DOHH2 (cell line): ENCODE measurements around the gene CYTIP.

Experiments
- H3F3A ChIP-seq: fragments of 200-600 bp; sonication (generic), shearing (Covaris generic); 2 replicates; pipeline ENCODE4 v1.6.0; 2016; ENCODE audit warnings: antibody characterized with exemption, mild to moderate bottlenecking; ENCODE audit not compliant: control insufficient read depth, insufficient read depth
- H3K27ac ChIP-seq: fragments of 200-600 bp; sonication (generic); 2 replicates; pipeline ENCODE4 v1.5.1; 2014; ENCODE audit warnings: low read depth, mild to moderate bottlenecking, low read length, moderate library complexity
- H3K27me3 ChIP-seq: fragments of 200-600 bp; sonication (generic); 2 replicates; pipeline ENCODE4 v1.6.1; 2014; ENCODE audit warnings: mild to moderate bottlenecking, low read length, mixed read lengths; ENCODE audit not compliant: control insufficient read depth
- H3K36me3 ChIP-seq: fragments of 200-600 bp; sonication (generic); 2 replicates; pipeline ENCODE4 v1.6.1; 2014; ENCODE audit warnings: mild to moderate bottlenecking, low read length, moderate library complexity, mixed read lengths; ENCODE audit not compliant: control insufficient read depth
- H3K4me1 ChIP-seq: fragments of 200-600 bp; sonication (generic); 2 replicates; pipeline ENCODE4 v1.6.1; 2014; ENCODE audit warnings: mild to moderate bottlenecking, low read length, mixed read lengths; ENCODE audit not compliant: control insufficient read depth
- H3K4me2 ChIP-seq: fragments of 200-600 bp; sonication (generic); 2 replicates; pipeline ENCODE4 v1.6.0; 2014; ENCODE audit warnings: mild to moderate bottlenecking, low read length, moderate library complexity
- H3K4me3 ChIP-seq: fragments of 200-600 bp; sonication (generic); 2 replicates; pipeline ENCODE4 v1.5.1; 2014; ENCODE audit warnings: mild to moderate bottlenecking, low read length, mixed read lengths
- H3K79me2 ChIP-seq: fragments of 200-600 bp; sonication (generic); 2 replicates; pipeline ENCODE4 v1.6.1; 2014; ENCODE audit warnings: mild to moderate bottlenecking, low read length, mixed read lengths; ENCODE audit not compliant: control insufficient read depth
- H3K9me2 ChIP-seq: fragments of 200-600 bp; sonication (generic); replicated peaks from 2 replicates; pipeline ENCODE4 v1.6.1; 2014; ENCODE audit warnings: mild to moderate bottlenecking, low read length, mixed read lengths; ENCODE audit not compliant: control insufficient read depth
- H3K9me3 ChIP-seq: fragments of 200-600 bp; sonication (generic); 2 replicates; pipeline ENCODE4 v1.6.1; 2014; ENCODE audit warnings: antibody characterized with exemption, low read length, mixed read lengths; ENCODE audit not compliant: control insufficient read depth, insufficient read depth
- H4K20me1 ChIP-seq: fragments of 200-600 bp; sonication (generic); 2 replicates; pipeline ENCODE4 v1.6.0; 2014; ENCODE audit warnings: low read depth, mild to moderate bottlenecking, antibody characterized with exemption, low read length, moderate library complexity; ENCODE audit not compliant: control insufficient read depth, insufficient read depth
- CTCF ChIP-seq: fragments of 200-600 bp; sonication (generic); IDR thresholded peaks from one replicate; pipeline ENCODE4 v1.5.1; 2014; ENCODE audit warnings: antibody characterized with exemption, mild to moderate bottlenecking, low read depth, low read length; ENCODE audit not compliant: poor library complexity, severe bottlenecking
- EZH2phosphoT487 ChIP-seq: fragments of 200-600 bp; sonication (generic); IDR thresholded peaks from 2 replicates; pipeline ENCODE4 v1.6.1; 2017; ENCODE audit warnings: borderline replicate concordance, mild to moderate bottlenecking, antibody characterized with exemption, low read length, moderate library complexity, mixed read lengths

Gene CYTIP

GRCh38 chr2:157432475-157433106 is 11.3 kb downstream of the CYTIP start:
- TF ChIP-seq CTCF (no peak), EZH2phosphoT487 (no peak)
- H3K27ac ChIP-seq, result peak overlapping the region; percentile 91
- H3K4me2 ChIP-seq, result peak overlapping the region; percentile 100; the same call in 1 of the 2 replicates
- peaks cover 98% of the 10 kb centered on the region for H3K79me2 ChIP-seq
- H3K36me3 ChIP-seq, result peaks cover 94% of the 10 kb centered on the region
- peaks cover 63% of the 10 kb centered on the region for H3K4me1 ChIP-seq
- no peak overlapping the region for H3K4me3 ChIP-seq
- H3K9me3 ChIP-seq, result no peaks in the 10 kb centered on the region
- H3K9me2 ChIP-seq, result no peaks in the 10 kb centered on the region
- peaks cover 9% of the 10 kb centered on the region for H3F3A ChIP-seq
- no peaks in the 10 kb centered on the region for H3K27me3 ChIP-seq
- H4K20me1 ChIP-seq, result peaks cover 15% of the 10 kb centered on the region

DNA sequence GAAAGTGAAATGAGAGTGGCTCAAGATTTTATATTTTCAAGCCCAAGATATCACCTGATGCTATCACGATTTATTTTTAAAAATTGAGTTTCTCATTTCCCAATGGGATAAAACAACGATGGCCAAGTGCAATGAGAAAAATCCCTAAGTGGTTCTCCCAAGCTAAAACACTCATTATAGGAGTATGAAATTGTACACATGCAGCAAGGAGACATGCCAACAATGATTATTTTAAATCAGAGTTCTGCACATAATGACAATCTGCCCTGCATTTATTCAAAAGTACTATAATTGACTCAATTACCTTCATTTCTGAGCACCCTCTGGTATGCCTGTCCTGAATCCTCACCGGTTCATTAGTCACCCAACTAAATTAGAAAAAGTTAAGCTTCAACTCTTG is 12.7 kb downstream of the CYTIP start:
- H3K27ac ChIP-seq, result no peak overlapping the region
- H3F3A ChIP-seq, result peaks cover 5% of the 10 kb centered on the region
- H3K4me2 ChIP-seq, result no peak overlapping the region
- no peaks in the 10 kb centered on the region for H3K9me2 ChIP-seq
- H3K4me3 ChIP-seq, result no peak overlapping the region
- no peak for TF ChIP-seq EZH2phosphoT487
- no peak for TF ChIP-seq CTCF
- peaks cover 15% of the 10 kb centered on the region for H4K20me1 ChIP-seq
- H3K36me3 ChIP-seq, result peaks cover 100% of the 10 kb centered on the region
- H3K4me1 ChIP-seq, result peaks cover 53% of the 10 kb centered on the region
- H3K9me3 ChIP-seq, result no peaks in the 10 kb centered on the region
- no peaks in the 10 kb centered on the region for H3K27me3 ChIP-seq
- H3K79me2 ChIP-seq, result peaks cover 98% of the 10 kb centered on the region

DNA sequence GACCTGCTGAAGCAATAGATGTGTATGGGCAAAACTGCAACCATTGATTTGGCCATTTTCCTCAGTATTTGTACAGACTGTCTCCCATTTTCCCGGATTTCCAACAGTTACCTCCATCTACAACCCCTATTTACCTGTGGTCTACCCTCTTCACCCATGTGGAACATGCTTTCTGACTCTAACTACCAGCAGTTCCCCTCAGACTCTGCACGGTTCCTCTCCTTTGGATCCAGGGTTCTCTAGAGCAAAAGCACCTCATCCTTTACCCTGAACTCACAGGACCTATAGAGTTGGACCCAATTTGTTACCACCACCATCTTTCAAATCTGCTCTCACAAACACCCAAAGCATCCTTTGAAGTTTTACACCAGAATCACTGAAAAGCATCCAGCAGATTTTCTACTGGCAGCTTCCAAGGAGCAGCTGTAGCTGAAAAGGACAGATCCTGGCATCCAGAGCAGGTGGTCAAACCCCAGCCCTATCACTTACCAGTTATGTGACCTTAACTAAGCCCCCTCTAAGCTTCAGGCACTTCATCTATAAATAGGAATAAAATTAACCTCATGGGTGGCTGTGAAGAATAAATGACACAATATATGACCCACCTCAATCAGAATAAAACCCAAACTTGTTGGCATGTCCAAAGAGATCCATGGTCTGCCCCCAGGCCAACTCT is 15.3 kb downstream of the CYTIP start:
- H3K27me3 ChIP-seq, result no peaks in the 10 kb centered on the region
- peaks cover 15% of the 10 kb centered on the region for H3F3A ChIP-seq
- TF ChIP-seq CTCF (no peak), EZH2phosphoT487 (no peak)
- peaks cover 89% of the 10 kb centered on the region for H3K79me2 ChIP-seq
- no peak overlapping the region for H3K4me2 ChIP-seq
- H3K27ac ChIP-seq, result no peak overlapping the region
- no peaks in the 10 kb centered on the region for H3K9me3 ChIP-seq
- no peaks in the 10 kb centered on the region for H3K9me2 ChIP-seq
- peaks cover under 1% of the 10 kb centered on the region for H4K20me1 ChIP-seq
- H3K4me1 ChIP-seq, result peaks cover 32% of the 10 kb centered on the region
- H3K36me3 ChIP-seq, result peaks cover 98% of the 10 kb centered on the region
- no peak overlapping the region for H3K4me3 ChIP-seq
